ENCODE measurements around the gene IL4R.

GRCh38 chr16:27356794-27357193 lies 43.0 kb downstream of the IL4R start:
- TF ChIP-seq CTCF (IDR thresholded peaks at IDR 0.05 in 2 of 3, conservative IDR thresholded peaks at IDR 0.05 in 1 of 3; ENCODE audit: borderline replicate concordance in 1 of 3, insufficient read depth in 1 of 3, low read depth in 2 of 3, low read length in 2 of 3) (no peak), JUND (IDR thresholded peaks at IDR 0.05) (no peak), REST (IDR thresholded peaks at IDR 0.05; ENCODE audit: low read depth) (no peak), CEBPB (IDR thresholded peaks at IDR 0.05; ENCODE audit: low read depth) (no peak), EZH2 (IDR thresholded peaks at IDR 0.05) (no peak), YY1 (IDR thresholded peaks at IDR 0.05; ENCODE audit: extremely low read depth, insufficient replicate concordance, low read depth, low read length) (no peak)
